Erythroblast (primary cell): Measurements from ENCODE around the gene PCDHGA7.
A peak's percentile ranks its signal among the peaks of the same experiment; 100 is the strongest.
"Not testable (repeated sequence)": the region's sequence is repeated elsewhere in the genome, so short reads cannot be mapped to it uniquely, and the experiment has no call there.

Experiments used
- DNase-seq, 2 experiments: peaks; one replicate each; lab custom pipeline; 2025; lab: John Stamatoyannopoulos, UW
- GATA1 ChIP-seq: IDR thresholded peaks from 2 replicates; pipeline ENCODE4 v1.6.1; 2011; ENCODE audit warnings: low read depth, mild to moderate bottlenecking, control low read depth, low read length, moderate library complexity
- POLR2A ChIP-seq: IDR thresholded peaks from 2 replicates; pipeline ENCODE4 v1.6.1; 2011; ENCODE audit warnings: mild to moderate bottlenecking, low read length

The PCDHGA7 gene

DNA sequence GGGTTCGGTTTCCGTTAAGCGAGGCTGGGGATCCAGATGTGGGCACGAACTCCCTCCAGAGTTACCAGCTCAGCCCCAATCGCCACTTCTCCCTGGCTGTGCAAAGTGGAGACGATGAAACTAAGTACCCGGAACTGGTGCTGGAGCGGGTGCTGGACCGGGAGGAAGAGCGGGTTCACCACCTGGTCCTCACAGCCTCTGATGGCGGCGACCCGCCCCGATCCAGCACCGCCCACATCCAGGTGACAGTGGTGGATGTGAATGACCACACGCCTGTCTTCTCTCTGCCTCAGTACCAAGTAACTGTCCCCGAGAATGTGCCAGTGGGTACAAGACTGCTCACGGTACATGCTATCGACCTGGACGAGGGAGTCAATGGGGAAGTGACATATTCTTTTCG, 803 bp downstream of the PCDHGA7 start:
- TF ChIP-seq GATA1 (no peak), POLR2A (no peak)
- no peak for DNase-seq

DNA sequence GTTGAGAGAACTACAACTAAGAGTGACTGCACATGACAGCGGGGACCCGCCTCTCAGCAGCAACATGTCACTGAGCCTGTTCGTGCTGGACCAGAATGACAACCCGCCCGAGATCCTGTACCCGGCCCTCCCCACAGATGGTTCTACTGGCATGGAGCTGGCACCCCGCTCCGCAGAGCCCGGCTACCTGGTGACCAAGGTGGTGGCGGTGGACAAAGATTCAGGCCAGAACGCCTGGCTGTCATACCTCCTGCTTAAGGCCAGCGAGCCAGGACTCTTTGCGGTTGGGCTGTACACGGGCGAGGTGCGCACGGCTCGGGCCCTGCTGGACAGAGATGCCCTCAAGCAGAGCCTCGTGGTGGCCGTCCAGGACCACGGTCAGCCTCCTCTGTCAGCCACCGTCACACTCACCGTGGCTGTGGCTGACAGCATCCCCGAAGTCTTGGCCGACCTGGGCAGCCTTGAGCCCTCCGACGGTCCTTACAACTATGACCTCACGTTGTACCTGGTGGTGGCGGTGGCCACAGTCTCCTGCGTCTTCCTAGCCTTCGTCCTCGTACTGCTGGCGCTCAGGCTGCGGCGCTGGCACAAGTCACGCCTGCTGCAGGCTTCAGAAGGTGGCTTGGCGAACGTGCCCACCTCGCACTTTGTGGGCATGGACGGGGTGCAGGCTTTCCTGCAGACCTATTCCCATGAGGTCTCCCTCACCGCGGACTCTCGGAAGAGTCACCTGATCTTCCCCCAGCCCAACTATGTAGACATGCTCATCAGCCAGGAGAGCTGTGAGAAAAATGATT, 2.1 kb downstream of the PCDHGA7 start:
- no peak for DNase-seq
- TF ChIP-seq POLR2A (no peak), GATA1 (no peak)

DNA sequence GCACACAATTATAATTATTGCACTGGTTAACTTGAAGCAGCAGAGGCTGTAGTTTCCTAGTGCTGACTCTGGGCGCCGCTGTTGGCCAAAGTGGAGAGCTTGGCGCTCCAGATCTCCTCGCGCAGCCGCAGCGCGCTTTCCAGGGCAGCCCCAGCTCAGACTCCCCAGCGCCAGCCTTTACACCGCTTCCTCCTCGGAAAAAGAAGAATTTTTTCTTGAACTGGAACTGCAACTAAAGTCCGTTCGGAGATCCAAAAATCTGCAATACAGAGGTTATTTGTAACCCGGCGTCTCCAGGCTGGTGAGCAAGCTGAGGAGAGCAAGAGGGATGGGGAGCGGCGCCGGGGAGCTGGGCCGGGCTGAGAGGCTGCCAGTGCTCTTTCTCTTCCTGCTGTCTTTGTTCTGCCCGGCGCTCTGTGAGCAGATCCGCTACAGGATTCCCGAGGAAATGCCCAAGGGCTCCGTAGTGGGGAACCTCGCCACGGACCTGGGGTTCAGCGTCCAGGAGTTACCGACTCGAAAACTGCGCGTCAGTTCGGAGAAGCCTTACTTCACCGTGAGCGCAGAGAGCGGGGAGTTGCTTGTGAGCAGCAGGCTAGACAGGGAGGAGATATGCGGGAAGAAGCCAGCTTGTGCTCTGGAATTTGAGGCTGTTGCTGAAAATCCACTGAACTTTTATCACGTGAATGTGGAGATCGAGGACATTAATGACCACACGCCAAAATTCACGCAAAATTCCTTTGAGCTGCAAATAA, 5.2 kb downstream of the PCDHGA7 start, which contains the start of gene PCDHGB4:
Gene PCDHGB4, plus strand, starts transcription at position 142 of the 755 bp plus-strand sequence. Its CDS starts 187 bp downstream, at position 329.
- peak in 1 of 2 experiments; percentile 12 for DNase-seq

DNA sequence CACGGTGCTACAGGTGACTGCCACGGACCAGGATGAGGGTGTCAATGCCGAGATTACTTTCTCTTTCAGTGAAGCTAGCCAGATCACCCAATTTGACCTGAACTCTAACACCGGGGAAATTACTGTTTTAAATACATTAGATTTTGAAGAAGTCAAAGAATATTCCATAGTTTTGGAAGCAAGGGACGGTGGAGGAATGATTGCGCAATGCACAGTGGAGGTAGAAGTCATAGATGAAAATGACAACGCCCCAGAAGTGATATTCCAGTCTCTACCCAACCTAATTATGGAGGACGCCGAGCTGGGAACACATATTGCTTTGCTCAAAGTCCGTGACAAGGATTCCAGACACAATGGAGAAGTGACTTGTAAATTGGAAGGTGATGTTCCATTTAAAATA, 6.1 kb downstream of the PCDHGA7 start:
- TF ChIP-seq GATA1 (no peak), POLR2A (no peak)
- DNase-seq = no peak

DNA sequence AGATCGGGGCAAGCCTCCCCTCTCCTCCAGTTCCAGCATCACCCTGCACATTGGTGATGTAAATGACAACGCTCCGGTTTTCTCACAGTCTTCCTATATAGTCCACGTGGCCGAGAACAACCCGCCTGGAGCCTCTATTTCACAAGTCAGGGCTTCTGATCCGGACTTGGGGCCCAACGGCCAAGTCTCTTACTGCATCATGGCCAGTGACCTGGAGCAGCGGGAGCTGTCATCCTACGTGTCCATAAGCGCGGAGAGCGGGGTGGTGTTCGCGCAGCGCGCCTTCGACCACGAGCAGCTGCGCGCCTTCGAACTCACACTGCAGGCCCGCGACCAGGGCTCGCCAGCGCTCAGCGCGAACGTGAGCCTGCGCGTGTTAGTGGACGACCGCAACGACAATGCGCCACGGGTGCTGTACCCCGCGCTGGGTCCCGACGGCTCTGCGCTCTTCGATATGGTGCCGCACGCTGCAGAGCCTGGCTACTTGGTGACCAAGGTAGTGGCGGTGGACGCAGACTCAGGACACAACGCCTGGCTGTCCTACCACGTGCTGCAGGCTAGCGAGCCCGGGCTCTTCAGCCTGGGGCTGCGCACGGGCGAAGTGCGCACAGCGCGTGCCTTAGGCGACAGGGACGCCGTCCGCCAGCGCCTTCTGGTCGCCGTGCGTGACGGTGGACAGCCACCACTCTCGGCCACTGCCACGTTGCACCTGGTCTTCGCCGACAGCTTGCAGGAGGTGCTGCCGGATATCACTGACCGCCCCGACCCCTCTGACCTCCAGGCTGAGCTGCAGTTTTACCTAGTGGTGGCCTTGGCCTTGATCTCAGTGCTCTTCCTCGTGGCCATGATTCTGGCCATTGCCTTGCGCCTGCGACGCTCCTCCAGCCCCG, 6.9 kb downstream of the PCDHGA7 start:
- DNase-seq = no peak
- no peak for TF ChIP-seq GATA1
- TF ChIP-seq POLR2A = no peak

DNA sequence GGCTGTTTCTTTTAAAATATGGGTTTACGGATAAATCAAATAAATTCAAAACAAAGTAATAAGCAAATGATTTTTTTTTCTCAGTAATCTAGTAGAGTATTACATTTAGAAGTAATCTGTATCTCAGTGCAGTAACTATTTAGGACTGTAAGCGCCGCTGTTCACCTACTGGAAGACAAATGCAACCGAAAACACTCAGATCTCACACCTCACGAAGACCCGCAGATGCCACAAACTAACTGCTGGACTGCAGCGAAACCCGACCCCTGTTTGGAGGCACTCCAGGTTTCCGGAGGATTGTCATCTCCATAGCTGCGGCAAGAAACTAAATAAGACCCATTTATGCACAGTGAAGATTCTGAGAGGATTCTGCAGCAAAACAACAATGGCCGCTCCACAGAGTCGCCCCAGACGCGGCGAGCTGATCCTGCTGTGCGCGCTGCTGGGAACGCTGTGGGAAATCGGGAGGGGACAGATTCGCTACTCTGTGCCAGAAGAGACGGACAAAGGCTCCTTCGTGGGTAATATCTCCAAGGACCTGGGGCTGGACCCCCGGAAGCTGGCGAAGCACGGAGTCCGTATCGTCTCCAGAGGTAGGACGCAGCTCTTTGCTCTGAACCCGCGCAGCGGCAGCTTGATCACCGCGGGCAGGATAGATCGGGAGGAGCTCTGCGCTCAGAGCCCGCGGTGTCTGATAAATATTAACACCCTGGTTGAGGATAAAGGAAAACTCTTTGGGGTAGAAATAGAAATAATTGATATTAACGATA, 10.1 kb downstream of the PCDHGA7 start, which contains the start of gene PCDHGA8:
Gene PCDHGA8, plus strand, starts transcription at position 205 of the 770 bp plus-strand sequence. Its CDS starts 181 bp downstream, at position 386.
- TF ChIP-seq GATA1 (no peak), POLR2A (no peak)
- DNase-seq = no peak

DNA sequence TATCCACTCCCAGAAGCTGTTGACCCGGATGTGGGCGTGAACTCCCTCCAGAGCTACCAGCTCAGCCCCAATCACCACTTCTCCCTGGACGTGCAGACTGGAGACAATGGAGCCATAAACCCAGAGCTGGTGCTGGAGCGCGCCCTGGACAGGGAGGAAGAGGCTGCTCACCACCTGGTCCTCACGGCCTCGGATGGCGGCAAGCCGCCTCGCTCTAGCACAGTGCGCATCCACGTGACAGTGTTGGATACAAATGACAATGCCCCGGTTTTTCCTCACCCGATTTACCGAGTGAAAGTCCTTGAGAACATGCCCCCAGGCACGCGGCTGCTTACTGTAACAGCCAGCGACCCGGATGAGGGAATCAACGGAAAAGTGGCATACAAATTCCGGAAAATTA, 10.7 kb downstream of the PCDHGA7 start:
- DNase-seq = no peak
- TF ChIP-seq POLR2A (no peak), GATA1 (no peak)

DNA sequence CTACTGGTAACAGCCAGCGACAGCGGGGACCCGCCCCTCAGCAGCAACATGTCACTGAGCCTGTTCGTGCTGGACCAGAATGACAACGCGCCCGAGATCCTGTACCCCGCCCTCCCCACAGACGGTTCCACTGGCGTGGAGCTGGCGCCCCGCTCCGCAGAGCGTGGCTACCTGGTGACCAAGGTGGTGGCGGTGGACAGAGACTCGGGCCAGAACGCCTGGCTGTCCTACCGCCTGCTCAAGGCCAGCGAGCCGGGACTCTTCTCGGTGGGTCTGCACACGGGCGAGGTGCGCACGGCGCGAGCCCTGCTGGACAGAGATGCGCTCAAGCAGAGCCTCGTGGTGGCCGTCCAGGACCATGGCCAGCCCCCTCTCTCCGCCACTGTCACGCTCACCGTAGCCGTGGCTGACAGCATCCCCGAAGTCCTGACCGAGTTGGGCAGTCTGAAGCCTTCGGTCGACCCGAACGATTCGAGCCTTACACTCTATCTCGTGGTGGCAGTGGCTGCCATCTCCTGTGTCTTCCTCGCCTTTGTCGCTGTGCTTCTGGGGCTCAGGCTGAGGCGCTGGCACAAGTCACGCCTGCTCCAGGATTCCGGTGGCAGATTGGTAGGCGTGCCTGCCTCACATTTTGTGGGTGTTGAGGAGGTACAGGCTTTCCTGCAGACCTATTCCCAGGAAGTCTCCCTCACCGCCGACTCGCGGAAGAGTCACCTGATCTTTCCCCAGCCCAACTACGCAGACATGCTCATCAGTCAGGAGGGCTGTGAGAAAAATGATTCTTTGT, 12.1 kb downstream of the PCDHGA7 start:
- not testable (repeated sequence) for DNase-seq

DNA sequence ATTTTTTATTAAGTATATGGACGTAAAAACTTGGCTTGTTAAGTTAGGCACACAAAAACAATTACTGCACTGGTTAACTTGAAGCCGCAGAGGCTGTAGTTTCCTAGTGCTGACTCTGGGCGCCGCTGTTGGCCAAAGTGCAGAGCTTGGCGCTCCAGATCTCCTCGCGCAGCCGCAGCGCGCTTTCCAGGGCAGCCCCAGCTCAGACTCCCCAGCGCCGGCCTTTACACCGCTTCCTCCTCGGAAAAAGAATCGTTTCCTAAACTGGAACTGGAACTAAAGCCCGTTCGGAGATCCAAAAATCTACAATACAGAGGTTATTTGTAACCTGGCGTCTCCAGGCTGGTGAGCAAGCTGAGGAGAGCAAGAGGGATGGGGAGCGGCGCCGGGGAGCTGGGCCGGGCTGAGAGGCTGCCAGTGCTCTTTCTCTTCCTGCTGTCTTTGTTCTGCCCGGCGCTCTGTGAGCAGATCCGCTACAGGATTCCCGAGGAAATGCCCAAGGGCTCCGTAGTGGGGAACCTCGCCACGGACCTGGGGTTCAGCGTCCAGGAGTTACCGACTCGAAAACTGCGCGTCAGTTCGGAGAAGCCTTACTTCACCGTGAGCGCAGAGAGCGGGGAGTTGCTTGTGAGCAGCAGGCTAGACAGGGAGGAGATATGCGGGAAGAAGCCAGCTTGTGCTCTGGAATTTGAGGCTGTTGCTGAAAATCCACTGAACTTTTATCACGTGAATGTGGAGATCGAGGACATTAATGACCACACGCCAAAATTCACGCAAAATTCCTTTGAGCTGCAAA, 15.4 kb downstream of the PCDHGA7 start, which contains the start of gene PCDHGB5:
Gene PCDHGB5, plus strand, starts transcription at position 192 of the 796 bp plus-strand sequence. Its CDS starts 181 bp downstream, at position 373.
- DNase-seq = peak; percentile 13 to 21

DNA sequence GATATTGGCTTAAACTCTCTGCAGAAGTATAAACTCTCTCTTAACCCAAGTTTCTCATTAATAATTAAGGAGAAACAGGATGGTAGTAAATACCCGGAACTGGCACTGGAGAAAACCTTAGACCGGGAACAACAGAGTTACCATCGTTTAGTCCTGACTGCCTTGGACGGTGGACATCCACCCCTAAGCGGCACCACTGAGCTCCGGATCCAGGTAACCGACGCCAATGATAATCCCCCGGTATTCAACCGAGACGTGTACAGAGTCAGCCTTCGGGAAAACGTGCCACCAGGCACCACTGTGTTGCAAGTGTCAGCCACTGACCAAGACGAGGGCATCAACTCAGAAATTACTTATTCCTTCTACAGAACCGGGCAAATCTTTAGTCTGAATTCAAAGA, 16.1 kb downstream of the PCDHGA7 start:
- TF ChIP-seq GATA1 = no peak
- TF ChIP-seq POLR2A = no peak

DNA sequence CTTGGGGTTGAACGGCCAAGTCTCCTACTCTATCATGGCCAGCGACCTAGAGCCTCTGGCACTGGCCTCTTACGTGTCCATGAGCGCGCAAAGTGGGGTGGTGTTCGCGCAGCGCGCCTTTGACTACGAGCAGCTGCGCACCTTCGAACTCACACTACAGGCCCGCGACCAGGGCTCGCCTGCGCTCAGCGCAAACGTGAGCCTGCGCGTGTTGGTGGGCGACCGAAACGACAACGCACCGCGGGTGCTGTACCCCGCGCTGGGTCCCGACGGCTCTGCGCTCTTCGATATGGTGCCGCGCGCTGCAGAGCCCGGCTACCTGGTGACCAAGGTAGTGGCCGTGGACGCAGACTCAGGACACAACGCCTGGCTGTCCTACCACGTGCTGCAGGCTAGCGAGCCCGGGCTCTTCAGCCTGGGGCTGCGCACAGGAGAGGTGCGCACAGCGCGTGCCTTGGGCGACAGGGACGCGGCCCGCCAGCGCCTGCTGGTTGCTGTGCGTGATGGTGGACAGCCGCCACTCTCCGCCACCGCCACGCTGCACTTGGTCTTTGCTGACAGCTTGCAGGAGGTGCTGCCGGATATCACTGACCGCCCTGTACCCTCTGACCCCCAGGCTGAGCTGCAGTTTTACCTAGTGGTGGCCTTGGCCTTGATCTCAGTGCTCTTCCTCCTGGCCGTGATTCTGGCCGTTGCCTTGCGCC, 17.2 kb downstream of the PCDHGA7 start:
- DNase-seq = no peak
- TF ChIP-seq GATA1 (no peak), POLR2A (no peak)

More for the DNA sequence above, 16.1 kb downstream of the PCDHGA7 start:
- DNase-seq = no peak
